ENCODE data around the gene CCL21.

CCL21 gene

DNA sequence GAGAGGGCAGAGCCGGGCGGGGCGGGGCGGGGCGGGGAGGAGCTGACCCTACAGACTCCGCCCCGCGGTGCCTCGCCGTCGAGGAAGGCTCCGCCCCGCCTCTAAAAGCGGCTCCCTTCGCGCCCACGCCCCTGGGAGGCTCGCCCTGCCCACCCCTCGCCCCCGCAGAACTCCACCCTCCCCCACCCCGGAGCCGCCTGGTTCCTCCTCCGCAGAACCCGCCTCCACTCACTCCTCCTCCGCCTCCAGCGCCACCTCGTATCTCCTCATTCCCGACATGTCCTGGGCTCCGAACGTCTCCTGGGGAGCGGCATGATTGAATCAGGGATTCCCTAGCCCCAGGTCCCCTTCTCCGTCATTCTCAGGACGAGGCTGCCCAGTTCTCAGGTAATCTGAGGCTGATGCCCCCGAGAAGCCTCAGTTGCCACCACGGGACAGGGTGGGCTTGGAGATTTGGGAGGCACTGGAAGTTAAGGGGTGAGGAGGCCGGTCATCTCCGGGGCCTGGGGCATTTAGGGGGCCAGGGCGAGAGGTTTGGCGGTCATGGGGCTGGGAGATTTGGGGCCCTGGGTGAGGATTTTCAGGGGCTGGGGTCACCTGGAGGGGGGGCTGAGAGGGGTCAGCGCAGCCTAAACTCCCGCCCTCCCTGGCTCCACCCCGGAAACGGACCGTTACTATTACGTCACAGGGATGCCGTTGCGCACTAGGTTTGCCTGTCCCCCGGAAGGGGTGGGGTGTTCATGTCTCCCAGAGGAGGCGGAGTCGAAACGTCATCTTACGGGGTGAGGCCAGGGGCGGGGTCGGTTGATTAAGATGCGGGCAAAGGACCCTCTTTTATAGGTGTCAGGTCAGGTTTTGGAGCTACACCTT is 44.3 kb downstream of the CCL21 start:
- peak; percentile 92 for DNase-seq

DNA sequence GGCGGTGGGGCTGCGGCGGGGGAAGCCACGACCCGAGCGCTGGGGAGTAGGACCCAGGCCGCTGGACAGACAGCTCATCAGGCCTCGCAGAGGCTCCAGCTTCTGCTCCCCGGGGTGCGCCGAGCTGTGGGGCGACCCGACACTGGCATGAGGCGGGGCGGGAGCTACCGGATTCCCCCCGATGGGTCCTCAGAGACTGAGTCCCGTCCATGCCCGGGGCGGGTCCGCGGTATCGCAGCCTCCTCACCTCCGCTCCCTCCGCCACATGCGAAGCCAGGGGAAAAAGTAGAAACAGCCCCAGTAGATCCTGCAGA is 44.9 kb downstream of the CCL21 start:
- no peak for DNase-seq

DNA sequence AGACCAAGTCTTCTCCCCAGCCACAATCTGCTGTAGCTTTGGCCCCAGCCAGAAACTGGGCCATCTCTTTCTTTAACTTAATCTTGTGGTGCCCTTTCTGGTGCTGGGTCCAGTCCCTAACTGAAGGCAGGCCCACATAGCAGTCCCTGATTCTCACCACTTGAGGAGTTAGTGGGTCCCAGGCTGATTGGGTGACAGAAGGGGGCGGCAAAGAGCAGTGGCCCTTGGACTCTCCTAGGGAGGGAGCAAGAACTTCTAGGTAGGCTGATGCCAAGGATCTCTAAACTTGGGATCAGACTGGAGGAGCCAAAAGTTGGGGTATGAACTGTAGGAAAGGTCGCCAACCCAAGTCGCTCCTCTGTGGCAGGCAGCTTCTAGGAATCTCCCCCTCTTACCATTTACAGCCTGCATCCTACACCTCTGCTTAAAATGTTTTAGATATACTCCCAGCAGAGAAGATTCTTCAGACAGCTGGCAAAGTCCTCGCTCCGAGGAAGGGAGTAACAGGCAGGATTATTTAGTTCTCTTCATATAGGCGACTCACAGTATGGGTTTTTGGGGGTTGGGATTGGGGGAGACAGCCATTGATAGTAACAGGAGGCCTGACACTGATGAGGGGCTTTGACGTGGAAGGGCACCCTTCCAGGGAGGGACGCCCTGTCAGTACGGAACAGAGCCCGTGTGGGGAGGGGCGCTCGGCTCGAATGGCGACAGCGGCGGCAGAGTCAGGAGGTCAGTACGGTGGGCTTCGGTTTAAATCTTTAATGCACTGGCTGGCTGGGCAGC is 45.5 kb downstream of the CCL21 start:
- peak; percentile 80 for DNase-seq

DNA sequence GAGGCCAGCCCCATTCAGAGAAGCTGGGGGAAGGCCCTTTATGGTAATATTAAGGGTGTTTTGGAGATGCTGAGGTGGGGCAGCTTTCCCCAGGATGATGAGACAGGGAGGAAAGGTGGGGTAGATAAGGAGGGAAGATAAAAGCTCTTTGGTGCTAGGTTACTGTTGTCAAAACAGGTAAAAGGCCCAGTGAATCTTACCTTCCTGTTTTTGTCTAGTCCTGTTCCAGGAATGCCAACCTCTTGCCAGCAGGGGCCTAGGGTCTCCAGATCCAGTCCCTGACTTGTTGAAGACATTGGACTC is 46.7 kb downstream of the CCL21 start:
- no peak for DNase-seq

DNA sequence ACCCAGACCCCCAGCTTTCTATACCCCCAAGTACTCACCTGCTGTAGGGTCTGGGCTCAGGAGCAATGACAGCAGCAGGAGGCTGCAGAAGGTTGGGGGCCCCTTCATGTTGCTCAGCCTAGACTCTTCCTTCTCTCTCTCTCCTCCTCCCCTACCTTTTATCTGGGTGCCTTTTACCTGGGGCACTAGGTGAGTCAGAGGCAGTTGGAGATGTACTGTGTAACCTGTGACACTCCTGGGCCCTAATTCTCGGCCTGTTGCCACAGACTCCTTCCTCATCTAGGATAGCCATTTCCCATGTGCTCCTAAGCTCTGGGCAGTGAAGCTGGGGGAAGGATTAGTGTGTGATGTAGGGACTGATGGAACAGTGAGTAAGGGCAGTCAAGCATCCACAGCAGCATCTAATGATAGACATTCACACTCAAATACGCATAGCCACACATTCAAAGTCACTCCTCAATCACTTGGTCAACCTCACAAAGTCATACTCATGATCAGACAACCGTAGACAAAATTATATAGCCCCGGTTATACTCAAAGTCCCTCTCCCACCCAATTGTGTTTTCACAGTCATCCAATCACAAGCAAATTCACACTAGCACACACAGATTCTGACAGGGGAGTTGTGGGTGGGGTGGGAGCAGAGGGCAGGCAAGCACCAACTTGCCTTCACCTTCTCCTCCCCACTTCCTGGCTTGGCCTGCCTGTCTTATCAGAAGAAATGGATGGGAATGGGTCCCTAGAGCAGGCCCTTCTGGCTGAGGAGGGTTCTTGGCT is 47.2 kb downstream of the CCL21 start, which contains the start of gene CCL27:
TSS of gene CCL27 (minus strand) at position 132 of the 777 bp plus-strand sequence. CDS start at position 108, 24 bp downstream.
- no peak for DNase-seq

GRCh38 chr9:34659592-34660253 is 50.2 kb downstream of the CCL21 start:
- DNase-seq: no peak
